A673 (cell line): ENCODE data around the gene NEK1. TPM values are rescaled to one million over a fixed set of nuclear protein-coding genes. Genes with fewer than 3 reads are reported as not detected.

Experiments used
- BruUV-seq: library from RNA; stranded (reverse); fragments of 400-500 nt; replicated peaks from 2 replicates; lab custom pipeline; 2021; lab: Mats Ljungman, UMichigan
- CTCF ChIA-PET: fragments of 300-600 bp; sonication (Branson Sonifier 250); formaldehyde crosslinking; loops from one replicate; lab custom pipeline; 2022; ENCODE audit warnings: antibody characterized with exemption; lab: Charles Lee
- POLR2A ChIA-PET: fragments of 300-600 bp; sonication (Branson Sonifier 250); formaldehyde crosslinking; loops from one replicate; lab custom pipeline; 2022; ENCODE audit warnings: antibody characterized with exemption; ENCODE audit not compliant: low non-redundant PET; lab: Charles Lee
- DNase-seq: peaks from one replicate; pipeline ENCODE4 v3.0.0-alpha.2; 2015; ENCODE audit warnings: low spot score
- H3K27ac ChIP-seq: fragments of 200-600 bp; sonication (generic); 2 replicates; pipeline ENCODE4 v1.5.1; 2016; ENCODE audit warnings: mixed run types, low read depth, mild to moderate bottlenecking, mixed read lengths, antibody characterized with exemption, low read length; ENCODE audit not compliant: poor library complexity, severe bottlenecking
- H3K27me3 ChIP-seq: fragments of 200-600 bp; sonication (generic); replicated peaks from 2 replicates; pipeline ENCODE4 v1.6.1; 2017; ENCODE audit warnings: mixed run types, low read depth, mild to moderate bottlenecking, mixed read lengths, antibody characterized with exemption, low read length; ENCODE audit not compliant: insufficient read depth, poor library complexity
- H3K36me3 ChIP-seq: fragments of 200-600 bp; sonication (generic); 2 replicates; pipeline ENCODE4 v1.6.1; 2016; ENCODE audit warnings: mixed run types, mild to moderate bottlenecking, mixed read lengths, antibody characterized with exemption, low read length; ENCODE audit not compliant: insufficient read depth, poor library complexity, severe bottlenecking
- H3K4me1 ChIP-seq: fragments of 200-600 bp; sonication (generic); 2 replicates; pipeline ENCODE4 v1.6.1; 2017; ENCODE audit warnings: mixed run types, mild to moderate bottlenecking, mixed read lengths, antibody characterized with exemption, low read length; ENCODE audit not compliant: insufficient read depth, poor library complexity, severe bottlenecking
- H3K4me3 ChIP-seq: fragments of 200-600 bp; sonication (generic); 2 replicates; pipeline ENCODE4 v1.5.1; 2016; ENCODE audit warnings: low read depth, mixed run types, mild to moderate bottlenecking, mixed read lengths, low read length; ENCODE audit not compliant: poor library complexity, severe bottlenecking
- H3K9me3 ChIP-seq: fragments of 200-600 bp; sonication (generic); 2 replicates; pipeline ENCODE4 v1.6.1; 2016; ENCODE audit warnings: mixed run types, low read depth, mild to moderate bottlenecking, mixed read lengths, antibody characterized with exemption, low read length; ENCODE audit not compliant: poor library complexity, severe bottlenecking
- CTCF ChIP-seq: fragments of 300-800, 200-600 bp; sonication (generic); conservative IDR thresholded peaks from 2 replicates; pipeline ENCODE4 v1.5.1; 2017; ENCODE audit warnings: low read depth, mild to moderate bottlenecking, antibody characterized with exemption, low read length, moderate library complexity, mixed read lengths
- EZH2 ChIP-seq: fragments of 200-600 bp; sonication (generic); IDR thresholded peaks from 2 replicates; pipeline ENCODE4 v1.6.1; 2017; ENCODE audit warnings: borderline replicate concordance, low read depth, mild to moderate bottlenecking, mixed read lengths, antibody characterized with exemption, low read length; ENCODE audit not compliant: poor library complexity, severe bottlenecking
- intact Hi-C: fragments of 100-400 bp; cut with micrococcal nuclease; formaldehyde crosslinking; loops from one replicate; pipeline ENCODE4 v1.10.0; 2022; ENCODE audit not compliant: unreplicated experiment
- total RNA-seq: library from RNA; stranded (reverse); gene quantifications from 2 replicates; pipeline ENCODE4 v1.2.3, GENCODE V29; 2021

NEK1 gene
- total RNA-seq, 1 experiment from 2014 or later = 12.9 TPM

DNA sequence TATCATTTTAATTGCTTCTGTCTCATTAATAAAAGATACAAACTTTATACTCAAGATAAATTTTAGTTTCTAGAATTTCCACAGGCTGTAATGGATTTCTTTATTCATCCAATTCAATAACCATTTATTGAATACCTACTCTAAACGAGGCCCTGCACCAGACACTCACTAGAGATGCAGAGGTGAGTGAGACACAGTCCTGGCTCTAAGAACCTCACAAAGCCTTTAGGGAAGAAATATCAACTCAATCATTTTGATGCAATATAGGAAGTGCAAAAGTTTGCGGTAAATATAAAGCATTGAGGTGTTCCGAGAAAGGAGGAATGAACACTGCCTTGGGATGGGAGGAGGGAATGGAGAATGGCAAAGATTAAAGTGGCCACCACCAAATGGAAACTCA lies 260.0 kb downstream of the NEK1 start:
- POLR2A ChIA-PET = no interaction called here

GRCh38 chr4:169351872-169352271 lies 260.5 kb downstream of the NEK1 start:
- DNase-seq = no peak
- CTCF ChIA-PET = no interaction called here
- intact Hi-C loops = no loop called here
- POLR2A ChIA-PET = no interaction called here
- no peak for TF ChIP-seq EZH2
- TF ChIP-seq CTCF = no peak
- H3K27me3 ChIP-seq = no peaks in the 10 kb centered on the region
- no peaks in the 10 kb centered on the region for H3K36me3 ChIP-seq
- no TSS peak for BruUV-seq
- no peaks in the 10 kb centered on the region for H3K4me1 ChIP-seq
- no peak overlapping the region for H3K27ac ChIP-seq
- no peaks in the 10 kb centered on the region for H3K9me3 ChIP-seq
- no peak overlapping the region for H3K4me3 ChIP-seq

More for the DNA sequence above, 260.0 kb downstream of the NEK1 start:
- BruUV-seq = no TSS peak
- H3K4me1 ChIP-seq = no peaks in the 10 kb centered on the region
- H3K4me3 ChIP-seq = no peak overlapping the region
- CTCF ChIA-PET = no interaction called here
- no peaks in the 10 kb centered on the region for H3K9me3 ChIP-seq
- TF ChIP-seq CTCF (no peak), EZH2 (no peak)
- H3K36me3 ChIP-seq = no peaks in the 10 kb centered on the region
- H3K27me3 ChIP-seq = no peaks in the 10 kb centered on the region
- H3K27ac ChIP-seq = no peak overlapping the region
- DNase-seq = no peak
- intact Hi-C loops = no loop called here

DNA sequence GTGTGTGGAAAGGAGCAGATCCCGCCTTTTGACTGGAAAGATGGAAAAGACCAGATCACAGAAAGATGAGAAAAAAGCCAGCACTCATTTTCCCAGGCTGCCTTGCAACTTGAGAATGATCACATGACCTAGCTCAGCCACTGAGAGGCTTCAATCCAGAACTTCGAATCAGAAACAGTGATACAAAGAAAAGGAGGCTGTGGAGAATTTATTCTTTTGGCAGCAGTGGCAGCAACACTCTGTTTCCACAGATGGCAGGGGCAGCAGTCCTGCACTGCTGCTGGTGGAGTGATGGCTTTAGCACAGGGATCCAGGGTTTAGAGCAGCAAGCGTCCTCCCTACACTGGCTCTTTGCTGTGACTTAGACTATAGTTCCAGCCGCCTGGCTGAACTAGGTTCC lies 263.8 kb downstream of the NEK1 start:
- intact Hi-C loops = no loop called here
- TF ChIP-seq EZH2 = no peak
- TF ChIP-seq CTCF = no peak
- no peak overlapping the region for H3K27ac ChIP-seq
- H3K4me3 ChIP-seq = no peak overlapping the region
- ChIA-PET CTCF (no interaction called here), POLR2A (no interaction called here)
- H3K4me1 ChIP-seq = no peaks in the 10 kb centered on the region
- no peaks in the 10 kb centered on the region for H3K27me3 ChIP-seq
- no TSS peak for BruUV-seq
- DNase-seq = no peak
- H3K9me3 ChIP-seq = no peaks in the 10 kb centered on the region
- no peaks in the 10 kb centered on the region for H3K36me3 ChIP-seq
